AG04450 (cell line): Measurements from ENCODE around the gene CEBPB. TPM values are rescaled to one million over a fixed set of nuclear protein-coding genes. Genes with fewer than 3 reads are reported as not detected.

ENCODE experiments used
- CTCF ChIA-PET: fragments of 300-600, 350-600 bp; formaldehyde crosslinking; extraction: SDS; loops from one replicate; lab custom pipeline; 2022; ENCODE audit warnings: antibody characterized with exemption, inconsistent platforms; lab: Charles Lee
- POLR2A ChIA-PET: fragments of 350-600 bp; formaldehyde crosslinking; extraction: SDS; loops from one replicate; lab custom pipeline; 2021; ENCODE audit warnings: antibody characterized with exemption, inconsistent platforms; lab: Yijun Ruan, JAX
- DNase-seq: peaks from one replicate; pipeline ENCODE4 v3.0.0-alpha.2; 2011; ENCODE audit warnings: low read depth, low spot score
- H3K27ac ChIP-seq: one replicate; pipeline ENCODE4 v1.5.1; 2012; ENCODE audit warnings: low read depth, low read length, control low read depth
- H3K27me3 ChIP-seq: one replicate; pipeline ENCODE4 v1.6.0; 2012; ENCODE audit warnings: low read length; ENCODE audit not compliant: control insufficient read depth, insufficient read depth
- H3K4me3 ChIP-seq: 2 replicates; pipeline ENCODE4 v1.5.1; 2011; ENCODE audit warnings: mild to moderate bottlenecking, low read depth, low read length, control low read depth
- H3K9me3 ChIP-seq: 2 replicates; pipeline ENCODE4 v1.5.1; 2012; ENCODE audit warnings: low read length; ENCODE audit not compliant: control insufficient read depth, insufficient read depth
- polyA plus RNA-seq: library from polyadenylated mRNA; depleted of rRNA; stranded (reverse); fragments of >200 nt; gene quantifications from 2 replicates; pipeline ENCODE4 v1.2.3, GENCODE V29; 2011
- TF ChIP-seq, protein P1 (sequence below): IDR thresholded peaks from 2 replicates; pipeline ENCODE4 v1.5.1; 2011; ENCODE audit warnings: low read depth, low read length, control low read depth, inconsistent platforms

Gene CEBPB
- polyA plus RNA-seq, 1 experiment, result 19.1 TPM

GRCh38 chr20:50210066-50210619 lies 19.5 kb downstream of the CEBPB start:
- no peaks in the 10 kb centered on the region for H3K27me3 ChIP-seq
- ChIA-PET POLR2A (no interaction called here), CTCF (no interaction called here)
- no peak for DNase-seq
- H3K4me3 ChIP-seq, result no peak overlapping the region
- TF ChIP-seq, protein P1, sequence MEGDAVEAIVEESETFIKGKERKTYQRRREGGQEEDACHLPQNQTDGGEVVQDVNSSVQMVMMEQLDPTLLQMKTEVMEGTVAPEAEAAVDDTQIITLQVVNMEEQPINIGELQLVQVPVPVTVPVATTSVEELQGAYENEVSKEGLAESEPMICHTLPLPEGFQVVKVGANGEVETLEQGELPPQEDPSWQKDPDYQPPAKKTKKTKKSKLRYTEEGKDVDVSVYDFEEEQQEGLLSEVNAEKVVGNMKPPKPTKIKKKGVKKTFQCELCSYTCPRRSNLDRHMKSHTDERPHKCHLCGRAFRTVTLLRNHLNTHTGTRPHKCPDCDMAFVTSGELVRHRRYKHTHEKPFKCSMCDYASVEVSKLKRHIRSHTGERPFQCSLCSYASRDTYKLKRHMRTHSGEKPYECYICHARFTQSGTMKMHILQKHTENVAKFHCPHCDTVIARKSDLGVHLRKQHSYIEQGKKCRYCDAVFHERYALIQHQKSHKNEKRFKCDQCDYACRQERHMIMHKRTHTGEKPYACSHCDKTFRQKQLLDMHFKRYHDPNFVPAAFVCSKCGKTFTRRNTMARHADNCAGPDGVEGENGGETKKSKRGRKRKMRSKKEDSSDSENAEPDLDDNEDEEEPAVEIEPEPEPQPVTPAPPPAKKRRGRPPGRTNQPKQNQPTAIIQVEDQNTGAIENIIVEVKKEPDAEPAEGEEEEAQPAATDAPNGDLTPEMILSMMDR, result no peak
- H3K9me3 ChIP-seq, result no peaks in the 10 kb centered on the region
- H3K27ac ChIP-seq, result no peak overlapping the region

DNA sequence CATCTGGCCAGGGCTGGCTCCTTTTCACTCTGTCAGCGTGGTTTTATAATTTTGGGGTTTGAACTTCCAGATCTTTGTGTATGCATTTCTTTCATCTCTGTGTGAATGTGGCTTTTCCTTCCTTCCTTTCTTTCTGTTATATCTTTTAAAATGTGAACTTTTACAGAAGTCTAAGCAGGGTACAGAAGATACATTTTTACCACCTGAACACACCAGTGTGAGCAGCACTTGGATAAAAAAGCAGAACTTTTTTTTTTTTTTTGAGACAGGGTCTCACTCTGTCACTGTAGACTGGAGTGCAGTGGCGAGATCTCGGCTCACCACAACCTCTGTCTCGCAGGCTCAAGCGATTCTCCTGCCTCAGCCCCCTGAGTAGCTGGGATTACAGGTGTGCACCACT lies 20.5 kb downstream of the CEBPB start:
- no peak for DNase-seq
- TF ChIP-seq, protein P1, result no peak
- H3K4me3 ChIP-seq, result no peak overlapping the region
- no peaks in the 10 kb centered on the region for H3K27me3 ChIP-seq
- no peaks in the 10 kb centered on the region for H3K9me3 ChIP-seq
- no peak overlapping the region for H3K27ac ChIP-seq
- CTCF ChIA-PET, result no interaction called here
- POLR2A ChIA-PET, result no interaction called here

GRCh38 chr20:50213531-50214106 lies 23.0 kb downstream of the CEBPB start:
- ChIA-PET CTCF (no interaction called here), POLR2A (no interaction called here)
- Histone ChIP-seq H3K27ac (no peak overlapping the region), H3K27me3 (no peaks in the 10 kb centered on the region), H3K4me3 (no peak overlapping the region), H3K9me3 (no peaks in the 10 kb centered on the region; the same call in 1 of the 2 replicates)
- TF ChIP-seq, protein P1, result no peak
- no peak for DNase-seq

DNA sequence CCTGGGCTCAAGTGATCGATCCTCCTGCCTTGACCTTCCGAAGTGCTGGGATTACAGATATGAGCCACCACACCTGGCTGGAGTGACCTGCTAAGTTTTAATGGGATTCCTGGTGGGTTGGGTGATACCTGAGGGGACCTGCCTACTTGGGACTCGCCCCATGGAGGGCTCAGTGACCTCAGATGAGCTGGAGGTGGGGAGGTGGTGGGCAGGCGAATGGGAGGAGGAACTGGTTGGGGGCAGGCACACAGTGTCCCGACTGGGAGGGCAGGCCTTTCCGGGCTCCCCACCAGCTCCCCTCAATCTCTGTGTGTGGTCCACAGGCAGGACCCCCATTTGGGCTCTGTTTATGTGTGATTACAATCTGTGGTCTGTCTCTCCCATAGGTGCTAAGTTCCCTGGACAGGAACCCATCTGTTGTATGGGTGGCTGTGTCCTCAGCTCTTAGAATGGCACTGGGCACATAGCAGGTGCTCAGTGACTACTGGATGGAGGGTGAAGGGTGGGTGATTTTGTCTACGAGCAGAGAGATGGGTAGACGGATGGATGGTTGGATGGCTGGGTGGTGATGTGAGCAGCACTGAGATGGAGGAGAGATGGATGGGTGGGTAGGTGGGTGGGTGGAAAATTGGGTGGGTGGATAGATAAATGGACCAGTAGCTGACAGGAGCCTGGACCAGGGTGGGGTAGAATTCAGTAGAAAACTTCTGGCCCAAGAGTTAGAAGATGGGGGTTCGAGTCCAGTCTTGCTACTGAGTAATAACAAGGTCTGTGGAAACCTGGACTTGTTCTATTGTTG lies 23.8 kb downstream of the CEBPB start:
- Histone ChIP-seq H3K27ac (no peak overlapping the region), H3K9me3 (no peaks in the 10 kb centered on the region; the same call in 1 of the 2 replicates), H3K27me3 (no peaks in the 10 kb centered on the region), H3K4me3 (no peak overlapping the region)
- no peak for DNase-seq
- ChIA-PET POLR2A (interaction anchor here (0.8 kb wide), 1 partner anchor 10 kb away, joined by 5 read pairs; no protein-coding TSS in a partner anchor), CTCF (no interaction called here)
- TF ChIP-seq, protein P1, result no peak
